HG02981 (cell line): Measurements from ENCODE around the gene KCNQ2.

Source experiments
- ATAC-seq: cut with Tn5 transposase; IDR thresholded peaks from one replicate; pipeline ENCODE4 v1.9.1; 2021; ENCODE audit warnings: mild to moderate bottlenecking, moderate library complexity; ENCODE audit not compliant: unreplicated experiment

KCNQ2 gene

DNA sequence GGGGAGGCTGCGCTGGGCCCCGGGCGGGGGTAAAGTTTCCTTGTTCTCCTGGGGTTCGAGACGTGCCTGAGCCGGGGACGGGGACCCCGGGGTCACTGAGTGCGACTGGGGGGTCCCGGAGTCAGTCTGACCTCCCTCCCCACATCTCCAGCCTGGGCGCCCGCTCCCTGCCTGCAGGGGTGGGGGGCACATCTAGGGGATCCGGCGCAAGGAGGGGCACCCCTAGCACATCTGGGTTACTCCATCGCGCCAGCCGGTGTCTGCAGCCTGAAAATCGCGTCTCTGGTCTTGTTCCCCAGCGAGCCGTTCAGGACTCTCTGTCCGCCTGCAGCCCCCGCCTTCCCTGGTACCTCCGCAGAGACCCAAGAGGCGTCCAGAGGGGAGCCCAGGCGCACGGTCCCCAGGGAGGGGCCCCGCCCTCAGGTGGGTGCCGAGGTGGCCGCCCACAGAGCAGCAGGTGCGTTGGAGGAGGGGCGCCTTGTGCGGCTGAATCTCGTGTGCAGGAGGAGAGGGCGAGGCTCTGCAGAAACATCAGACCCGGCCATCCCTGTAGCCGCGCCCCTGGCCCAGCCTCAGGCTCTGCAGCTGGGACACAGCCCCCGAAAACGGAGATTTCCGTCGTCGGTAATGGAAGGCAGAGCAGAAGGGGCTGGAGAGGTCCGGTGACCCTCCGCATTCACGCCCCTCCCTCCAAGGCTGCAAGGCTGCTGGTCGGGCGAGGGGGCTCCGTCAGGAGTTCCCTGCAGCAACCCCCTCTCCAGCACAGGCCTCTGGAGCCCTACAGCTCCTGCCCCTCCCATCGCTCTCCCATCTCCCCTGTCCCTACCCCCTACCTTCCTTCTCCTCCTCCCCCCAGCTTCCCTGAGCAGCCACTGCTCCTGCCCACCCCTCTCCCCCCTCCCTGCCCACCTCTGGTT lies 110.7 kb downstream of the KCNQ2 start:
- no peak for ATAC-seq

DNA sequence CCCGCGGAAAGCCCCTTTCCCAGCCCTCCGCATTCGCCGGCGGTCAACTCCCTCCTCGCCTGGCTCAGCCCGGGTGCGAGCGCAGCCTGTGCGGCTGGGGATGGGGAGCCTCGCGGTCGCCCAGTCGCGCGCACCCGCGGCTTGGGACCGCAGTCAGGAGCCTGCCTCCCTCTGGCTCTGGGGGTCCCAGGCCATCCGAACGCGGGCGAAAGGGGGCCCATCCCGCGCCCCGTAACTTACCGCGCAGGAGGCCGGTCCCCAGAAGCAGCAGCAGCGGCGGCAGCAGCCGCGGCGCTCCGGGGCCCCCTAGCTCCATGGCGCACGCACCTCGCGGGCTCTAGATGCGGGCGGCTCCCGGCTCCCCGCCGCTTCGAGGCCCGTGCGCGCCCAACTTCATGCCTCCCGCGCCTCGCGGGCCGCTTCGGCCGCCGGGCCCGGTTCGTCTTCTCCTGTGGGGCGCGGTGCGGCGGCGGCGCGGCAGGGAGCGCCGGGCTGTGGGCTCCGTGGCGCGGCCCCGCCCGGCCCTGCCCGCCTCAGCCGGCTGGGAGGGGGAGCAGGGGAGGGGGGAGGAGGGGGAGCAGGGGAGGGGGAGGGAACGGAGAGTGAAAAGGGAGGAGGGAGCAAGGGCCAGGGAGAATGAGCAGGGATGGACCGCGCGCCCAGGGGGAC lies 111.5 kb downstream of the KCNQ2 start, which contains the start of gene CHRNA4:
TSS of gene CHRNA4 (minus strand) at position 500 of the 669 bp plus-strand sequence. CDS start at position 316, 184 bp downstream.
- no peak for ATAC-seq

DNA sequence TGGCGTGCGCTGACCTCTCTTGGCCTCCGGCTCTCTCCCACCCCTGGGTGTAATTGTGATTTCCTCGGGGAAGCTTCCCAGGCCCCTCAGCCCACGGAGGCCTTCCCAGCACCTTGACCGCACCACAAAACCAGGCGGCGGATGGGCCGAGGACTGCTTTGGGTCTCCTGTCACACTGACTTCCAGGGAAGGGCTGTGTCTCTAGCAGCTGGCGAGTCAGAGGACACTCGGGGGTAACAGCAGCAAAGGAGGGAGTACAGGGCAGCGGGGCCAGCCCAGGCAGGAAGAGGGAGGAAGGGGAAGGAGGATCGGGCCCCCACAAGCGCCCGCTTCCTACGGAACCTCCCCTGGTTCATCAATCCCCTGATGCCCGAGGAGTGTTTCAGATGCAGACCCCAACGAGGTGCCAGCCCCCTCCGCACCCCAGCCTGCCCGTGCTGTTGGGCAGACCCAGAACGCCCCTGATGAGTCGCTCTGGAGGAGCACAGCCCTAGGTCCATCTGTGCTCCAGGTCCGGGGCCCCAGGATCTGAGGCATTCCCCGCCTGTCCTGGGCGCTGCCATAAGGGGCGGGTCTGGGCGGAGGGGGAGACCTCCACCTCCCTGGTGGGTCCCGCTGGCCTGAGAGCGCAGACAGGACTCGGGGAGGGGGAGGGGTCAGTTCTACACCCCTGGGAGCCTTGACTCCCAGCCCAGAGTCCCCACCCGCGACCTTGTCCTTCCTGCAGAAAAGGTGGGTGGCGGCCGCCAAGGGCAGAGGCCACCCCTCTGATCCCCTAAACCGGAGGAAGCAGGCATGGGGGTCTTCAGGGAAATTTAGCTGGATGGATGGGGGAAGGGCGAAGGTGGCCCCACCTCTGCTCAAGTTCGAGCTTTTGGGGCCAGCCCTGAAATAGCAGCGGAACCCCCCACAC lies 112.3 kb downstream of the KCNQ2 start:
- ATAC-seq, result no peak

DNA sequence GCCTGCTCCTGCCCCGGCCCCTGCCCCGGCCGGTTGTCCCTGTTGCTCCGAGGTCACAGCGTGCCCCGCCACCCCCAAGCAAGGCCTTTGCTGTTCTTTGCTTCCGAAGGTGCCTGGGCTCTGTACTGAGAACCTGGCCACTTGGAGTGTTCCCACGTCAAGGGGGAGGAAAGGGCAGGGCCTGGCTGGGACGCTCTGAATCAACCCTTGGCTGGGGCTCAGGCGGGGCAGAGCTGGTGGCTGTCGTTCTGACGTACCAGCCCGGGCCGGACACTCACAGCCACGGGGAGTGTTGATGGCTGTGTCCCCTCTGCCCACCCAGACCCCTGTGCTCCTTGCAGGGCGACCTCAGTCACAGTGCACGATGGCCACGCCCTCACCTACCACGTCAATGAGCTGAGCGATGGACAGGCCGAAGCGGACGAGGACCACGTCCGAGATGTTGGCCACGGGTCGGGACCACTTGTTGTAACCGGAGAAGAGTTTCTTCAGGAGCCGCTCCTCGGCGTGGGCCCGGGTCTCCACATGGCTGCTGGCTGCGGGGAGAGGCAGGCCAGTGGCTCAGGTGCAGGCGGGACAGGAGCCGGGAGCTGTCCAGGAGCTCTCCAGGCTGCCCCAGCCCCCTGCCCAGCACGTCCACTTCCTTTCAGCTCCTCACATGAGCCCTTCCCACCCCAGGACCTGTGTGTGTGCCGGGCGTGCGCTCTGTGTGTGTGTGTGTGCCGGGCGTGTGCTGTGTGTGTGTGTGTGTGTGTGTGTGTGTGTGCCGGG lies 113.1 kb downstream of the KCNQ2 start:
- no peak for ATAC-seq

DNA sequence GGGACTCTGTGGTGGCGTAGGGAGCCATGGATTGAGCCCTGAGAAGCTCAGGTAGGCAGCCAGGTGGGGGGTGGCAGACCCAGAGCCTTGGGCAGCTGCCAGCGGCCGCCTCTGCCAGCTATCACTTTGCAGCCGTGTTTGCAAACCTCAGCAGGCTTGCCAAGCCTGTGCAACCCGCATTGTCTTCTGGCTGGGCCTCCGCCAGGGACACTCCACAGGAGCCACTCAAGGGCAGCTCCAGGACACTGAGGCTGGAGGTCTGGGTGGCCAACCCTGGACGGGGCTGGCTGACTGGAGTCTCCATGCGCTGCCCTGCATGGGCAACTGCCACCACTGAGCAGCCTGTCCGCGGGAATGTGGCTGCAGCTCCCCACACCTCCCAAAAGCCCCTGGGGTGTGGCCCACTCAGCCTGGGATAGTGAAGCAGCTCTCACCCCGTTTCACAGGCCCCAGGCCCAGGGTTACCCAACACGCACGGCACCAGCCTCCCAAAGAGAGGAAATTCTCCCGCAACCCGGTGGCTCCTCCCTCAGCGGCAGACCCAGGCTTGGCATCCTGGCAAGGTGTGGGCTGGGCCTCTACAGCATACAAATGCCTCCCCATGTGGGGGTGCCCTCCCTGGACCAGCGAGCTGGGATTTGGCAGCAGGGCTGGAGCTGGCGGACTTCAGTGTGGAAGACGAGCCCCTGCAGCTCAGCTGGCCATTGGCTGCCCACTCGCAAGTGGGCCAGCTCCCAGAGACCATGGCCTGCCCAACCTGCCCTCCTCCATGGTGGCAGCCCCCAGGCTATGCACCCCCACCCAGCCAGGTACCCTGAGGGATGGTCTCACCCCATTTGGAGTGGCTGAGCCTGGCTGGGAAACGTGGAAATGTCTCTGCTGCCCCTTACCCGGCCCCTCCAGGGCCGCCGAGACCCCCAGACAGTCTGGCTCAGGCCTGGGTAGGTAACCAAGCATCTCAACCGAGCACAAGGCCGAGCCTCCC lies 114.2 kb downstream of the KCNQ2 start:
- no peak for ATAC-seq

DNA sequence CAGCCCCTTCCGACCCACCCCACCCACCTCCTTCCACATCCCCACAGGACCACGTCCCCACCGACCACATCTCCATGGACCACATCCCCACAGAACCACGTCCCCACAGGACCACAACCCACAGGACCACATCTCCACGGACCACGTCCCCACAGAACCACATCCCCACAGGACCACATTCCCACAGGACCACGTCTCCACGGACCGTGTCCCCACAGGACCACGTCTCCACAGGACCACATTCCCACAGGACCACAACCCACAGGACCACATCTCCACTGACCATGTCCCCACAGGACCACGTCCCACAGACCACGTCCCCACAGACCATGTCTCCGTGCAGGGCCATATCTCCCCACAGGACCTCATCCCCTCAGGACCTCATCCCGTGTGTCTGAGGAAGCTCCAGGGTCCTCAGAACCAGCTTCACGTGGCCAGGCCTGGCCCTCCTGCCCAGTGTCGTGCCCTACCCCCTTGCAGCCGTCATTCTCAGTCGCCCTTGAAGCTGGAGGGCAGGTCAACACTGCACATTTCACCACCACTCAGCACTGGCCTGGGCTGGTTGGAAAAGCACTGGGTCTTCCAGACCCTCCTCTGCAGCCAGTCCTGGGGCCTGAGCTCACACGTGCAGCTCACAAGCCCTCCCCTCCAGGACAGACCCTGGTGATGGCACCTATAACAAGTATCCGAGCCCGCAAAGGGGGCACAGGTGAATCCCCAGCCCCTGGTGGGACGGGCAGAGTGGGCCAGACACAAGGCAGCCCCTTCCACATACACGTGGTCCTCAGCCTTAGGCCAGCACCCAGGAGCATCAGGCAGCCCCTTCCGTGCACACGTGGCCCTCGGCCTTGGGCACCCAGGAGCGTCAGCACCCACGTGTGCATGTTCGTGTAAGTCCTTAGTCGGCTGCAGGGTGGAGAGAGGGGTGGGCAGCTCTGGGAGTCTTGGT lies 115.2 kb downstream of the KCNQ2 start:
- no peak for ATAC-seq

DNA sequence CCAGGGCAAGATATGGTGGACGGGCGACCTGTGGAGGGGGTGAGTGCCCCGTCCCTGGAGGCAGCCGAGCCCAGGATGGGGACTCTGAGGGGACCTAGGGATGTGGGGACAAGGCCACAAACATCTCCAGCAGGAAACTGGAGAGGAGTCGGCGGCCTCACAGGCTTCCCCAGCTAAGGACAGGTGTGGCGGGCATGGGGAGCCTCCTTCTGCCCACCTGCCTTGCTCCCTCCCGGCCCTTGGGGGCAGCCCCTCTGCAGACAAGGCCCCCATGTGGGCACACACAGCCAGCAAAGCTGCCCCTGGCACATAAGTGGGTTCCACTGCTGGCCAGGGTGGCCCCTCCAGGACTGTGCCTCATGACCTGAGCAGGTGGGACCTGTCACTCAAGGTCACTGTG lies 115.9 kb downstream of the KCNQ2 start:
- ATAC-seq, result no peak

DNA sequence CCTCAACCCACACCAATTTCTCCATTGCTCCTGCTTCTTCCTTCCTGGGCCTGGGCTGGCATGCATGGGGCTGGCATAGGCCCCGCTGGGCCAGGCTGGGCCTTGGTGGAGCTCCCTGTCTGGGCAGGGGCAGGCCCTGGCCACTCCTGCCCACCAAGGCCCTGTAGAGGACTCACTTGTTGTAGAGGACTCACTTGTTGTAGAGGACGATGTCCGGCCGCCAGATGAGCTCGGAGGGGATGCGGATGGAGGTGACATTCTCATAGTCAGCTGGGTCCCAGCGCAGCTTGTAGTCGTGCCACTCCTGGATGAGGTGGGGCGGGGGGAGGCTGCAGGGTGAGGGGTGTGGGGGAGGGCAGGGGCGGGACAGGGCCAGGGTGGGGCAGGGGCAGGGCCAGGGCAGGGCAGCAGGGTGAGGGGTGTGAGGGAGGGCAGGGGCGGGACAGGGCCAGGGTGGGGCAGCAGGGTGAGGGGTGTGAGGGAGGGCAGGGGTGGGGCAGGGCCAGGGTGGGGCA lies 116.6 kb downstream of the KCNQ2 start:
- no peak for ATAC-seq

DNA sequence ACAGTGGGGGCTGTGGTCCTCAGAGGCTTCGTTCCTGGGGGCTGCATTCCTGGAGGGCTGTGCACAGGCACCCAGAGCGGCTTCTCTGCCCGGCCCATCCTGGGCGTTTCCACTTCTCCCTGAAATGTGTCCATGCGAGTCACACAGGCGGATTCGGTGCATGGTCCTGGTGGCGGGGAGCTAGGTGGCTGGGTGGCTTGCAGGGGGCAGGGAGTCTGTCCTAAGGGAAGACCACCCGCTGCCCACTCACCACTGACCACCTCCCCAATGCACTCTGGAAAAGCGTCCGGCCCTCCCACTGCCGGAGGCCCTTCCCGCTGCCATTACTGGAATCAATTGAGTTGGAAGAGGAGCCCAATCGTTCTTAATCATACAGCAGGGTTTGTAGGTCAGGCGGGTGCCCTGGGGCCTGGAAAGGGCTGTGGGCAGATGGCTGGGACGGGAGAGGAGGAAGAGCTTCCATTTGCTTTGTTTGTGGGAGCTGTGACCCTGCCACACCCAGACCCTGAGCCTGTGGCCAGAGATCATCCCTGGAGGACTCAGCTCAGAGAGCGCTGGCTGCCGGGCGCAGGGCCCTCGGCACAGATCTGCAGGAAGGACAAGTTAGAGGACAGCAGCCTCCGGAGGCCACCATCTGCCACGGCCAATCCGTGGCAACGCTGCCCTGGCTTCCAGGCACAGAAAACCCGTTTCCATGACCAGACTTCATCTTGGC lies 117.7 kb downstream of the KCNQ2 start:
- ATAC-seq, result no peak

DNA sequence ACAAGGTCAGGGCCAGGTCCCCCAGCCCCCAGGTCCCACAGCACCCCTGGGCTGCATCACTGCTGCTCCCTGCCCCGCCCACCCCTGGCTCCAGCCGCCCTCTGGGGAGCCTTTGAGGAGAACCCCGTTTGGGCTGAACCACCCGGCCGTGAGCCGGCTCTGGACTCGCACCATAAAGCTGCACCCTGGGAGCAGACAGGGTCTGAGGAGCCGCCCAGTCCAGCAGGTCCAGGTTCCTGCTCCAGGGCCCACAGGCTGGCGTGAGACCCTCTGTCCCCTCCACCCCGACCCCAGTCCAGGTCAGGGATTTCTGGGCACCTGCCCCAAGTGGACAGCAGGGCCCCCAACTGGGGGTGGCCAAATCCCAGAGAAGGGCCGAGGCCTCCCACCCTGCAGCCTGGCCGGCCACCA lies 119.6 kb downstream of the KCNQ2 start:
- no peak for ATAC-seq

DNA sequence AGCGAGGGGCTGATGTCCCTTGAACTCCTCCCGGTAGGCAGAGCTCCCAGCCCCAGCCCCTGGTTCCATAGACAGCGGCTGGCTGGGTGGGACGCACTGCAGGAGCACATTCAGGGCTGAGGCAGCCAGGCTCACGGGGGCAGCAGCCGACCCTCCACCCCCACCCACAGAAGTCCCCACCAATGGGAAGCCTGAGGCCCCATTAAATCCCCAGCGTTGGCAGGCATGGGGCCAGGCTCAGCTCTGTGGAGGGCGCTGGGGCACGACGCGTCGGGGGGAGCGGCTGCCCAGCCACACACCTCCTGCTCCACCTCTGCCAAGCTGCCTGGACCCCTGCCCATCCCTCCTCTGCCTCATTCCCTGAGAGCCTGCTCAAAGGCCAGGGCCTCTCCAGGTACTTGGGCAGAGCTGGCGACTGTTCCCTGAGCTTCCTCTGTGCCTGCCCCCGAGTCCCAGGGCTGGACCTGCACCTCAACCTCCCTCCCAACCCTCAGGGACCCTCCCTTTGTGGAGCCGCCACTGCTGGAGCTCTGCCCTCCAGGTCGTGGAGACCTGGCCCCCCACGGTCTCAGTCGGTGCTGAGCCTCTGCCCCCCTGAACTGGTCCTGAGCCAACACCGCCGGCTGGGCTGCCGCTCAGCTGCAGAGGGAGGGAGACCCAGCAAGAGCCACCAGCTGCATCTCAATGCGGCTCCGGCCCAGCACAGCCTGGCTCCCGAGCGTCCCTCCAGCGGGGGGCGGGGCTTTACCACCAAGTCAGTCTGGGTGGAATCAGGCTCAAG lies 120.5 kb downstream of the KCNQ2 start:
- ATAC-seq, result no peak

DNA sequence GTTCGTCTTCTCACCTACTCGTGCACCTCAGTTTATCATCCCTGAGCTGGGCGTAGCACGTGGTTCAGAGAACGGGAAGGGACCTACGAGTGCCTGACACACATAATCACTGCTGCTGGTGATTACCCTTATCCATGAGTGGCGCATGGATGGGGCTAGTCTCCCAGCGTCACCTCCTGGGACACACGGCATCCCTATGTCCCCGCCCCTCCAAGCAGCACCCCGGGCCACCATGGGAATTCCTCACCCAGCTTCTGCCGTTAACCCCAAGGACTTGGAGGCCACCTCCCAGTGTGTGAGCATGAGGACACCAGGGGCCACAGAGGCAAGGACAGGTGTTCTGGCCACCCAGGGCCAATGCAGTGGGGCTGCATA lies 121.1 kb downstream of the KCNQ2 start:
- no peak for ATAC-seq

DNA sequence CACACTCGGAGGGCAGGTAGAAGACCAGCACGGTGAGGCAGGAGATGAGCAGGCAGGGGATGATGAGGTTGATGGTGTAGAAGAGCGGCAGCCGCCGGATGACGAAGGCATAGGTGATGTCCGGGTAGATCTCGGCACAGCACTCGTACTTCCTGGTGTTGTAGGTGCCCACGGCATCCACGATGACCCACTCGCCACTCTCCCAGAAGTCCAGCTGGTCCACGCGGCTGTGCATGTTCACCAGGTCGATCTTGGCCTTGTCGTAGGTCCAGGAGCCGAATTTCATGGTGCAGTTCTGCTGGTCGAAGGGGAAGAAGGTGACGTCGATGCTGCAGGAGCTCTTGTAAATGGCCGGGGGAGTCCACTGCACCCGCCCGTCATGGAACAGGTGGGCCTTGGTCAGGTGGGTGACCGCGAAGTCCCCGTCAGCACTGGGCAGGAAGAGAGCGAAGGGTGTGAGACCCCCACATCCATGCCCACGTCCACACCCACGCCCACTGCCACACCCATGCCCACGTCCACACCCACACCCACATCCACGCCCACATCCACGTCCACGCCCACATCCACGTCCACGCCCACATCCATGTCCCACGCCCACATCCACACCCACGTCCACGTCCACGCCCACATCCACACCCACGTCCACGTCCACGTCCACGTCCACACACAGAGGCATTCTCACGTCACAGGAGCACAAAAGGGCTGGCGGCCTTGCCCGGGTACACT lies 121.7 kb downstream of the KCNQ2 start:
- ATAC-seq, result no peak
